Ishikawa (cell line): Measurements from ENCODE around the gene ANO6.

ENCODE experiments used
- CEBPB ChIP-seq: IDR thresholded peaks from 2 replicates; pipeline ENCODE4 v1.6.1; 2012
- CREB1 ChIP-seq: IDR thresholded peaks from 2 replicates; pipeline ENCODE4 v1.6.1; 2012; ENCODE audit warnings: low read depth
- EGR1 ChIP-seq: IDR thresholded peaks from 2 replicates; pipeline ENCODE4 v1.6.1; 2012
- EP300 ChIP-seq: IDR thresholded peaks from 2 replicates; pipeline ENCODE4 v1.6.1; 2012; ENCODE audit warnings: borderline replicate concordance
- RAD21 ChIP-seq: IDR thresholded peaks from 2 replicates; pipeline ENCODE4 v1.6.1; 2012; ENCODE audit warnings: low read depth
- TAF1 ChIP-seq: IDR thresholded peaks from 2 replicates; pipeline ENCODE4 v1.6.1; 2012; ENCODE audit warnings: low read depth, mild to moderate bottlenecking
- TCF12 ChIP-seq: IDR thresholded peaks from 2 replicates; pipeline ENCODE4 v1.6.1; 2012; ENCODE audit warnings: low read depth
- TEAD4 ChIP-seq: IDR thresholded peaks from 2 replicates; pipeline ENCODE4 v1.6.1; 2012
- YY1 ChIP-seq: IDR thresholded peaks from 2 replicates; pipeline ENCODE4 v1.6.1; 2012; ENCODE audit warnings: low read depth
- ZBTB7A ChIP-seq: IDR thresholded peaks from 2 replicates; pipeline ENCODE4 v1.6.1; 2012; ENCODE audit warnings: low read depth
- TF ChIP-seq, protein P1 (sequence below): IDR thresholded peaks from 2 replicates; pipeline ENCODE4 v1.6.1; 2012
- TF ChIP-seq, protein P2 (sequence below): IDR thresholded peaks from 2 replicates; pipeline ENCODE4 v1.6.1; 2012; ENCODE audit warnings: low read depth, mild to moderate bottlenecking
- TF ChIP-seq, protein P3 (sequence below): IDR thresholded peaks from 2 replicates; pipeline ENCODE4 v1.6.1; 2012

GRCh38 chr12:45213107-45213506 is 2.8 kb upstream of the ANO6 start:
- no peak for TF ChIP-seq CEBPB
- no peak for TF ChIP-seq EP300
- no peak for TF ChIP-seq TAF1
- TF ChIP-seq YY1, result no peak
- TF ChIP-seq TCF12, result no peak
- TF ChIP-seq, protein P1, sequence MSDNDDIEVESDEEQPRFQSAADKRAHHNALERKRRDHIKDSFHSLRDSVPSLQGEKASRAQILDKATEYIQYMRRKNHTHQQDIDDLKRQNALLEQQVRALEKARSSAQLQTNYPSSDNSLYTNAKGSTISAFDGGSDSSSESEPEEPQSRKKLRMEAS, result no peak
- TF ChIP-seq, protein P2, sequence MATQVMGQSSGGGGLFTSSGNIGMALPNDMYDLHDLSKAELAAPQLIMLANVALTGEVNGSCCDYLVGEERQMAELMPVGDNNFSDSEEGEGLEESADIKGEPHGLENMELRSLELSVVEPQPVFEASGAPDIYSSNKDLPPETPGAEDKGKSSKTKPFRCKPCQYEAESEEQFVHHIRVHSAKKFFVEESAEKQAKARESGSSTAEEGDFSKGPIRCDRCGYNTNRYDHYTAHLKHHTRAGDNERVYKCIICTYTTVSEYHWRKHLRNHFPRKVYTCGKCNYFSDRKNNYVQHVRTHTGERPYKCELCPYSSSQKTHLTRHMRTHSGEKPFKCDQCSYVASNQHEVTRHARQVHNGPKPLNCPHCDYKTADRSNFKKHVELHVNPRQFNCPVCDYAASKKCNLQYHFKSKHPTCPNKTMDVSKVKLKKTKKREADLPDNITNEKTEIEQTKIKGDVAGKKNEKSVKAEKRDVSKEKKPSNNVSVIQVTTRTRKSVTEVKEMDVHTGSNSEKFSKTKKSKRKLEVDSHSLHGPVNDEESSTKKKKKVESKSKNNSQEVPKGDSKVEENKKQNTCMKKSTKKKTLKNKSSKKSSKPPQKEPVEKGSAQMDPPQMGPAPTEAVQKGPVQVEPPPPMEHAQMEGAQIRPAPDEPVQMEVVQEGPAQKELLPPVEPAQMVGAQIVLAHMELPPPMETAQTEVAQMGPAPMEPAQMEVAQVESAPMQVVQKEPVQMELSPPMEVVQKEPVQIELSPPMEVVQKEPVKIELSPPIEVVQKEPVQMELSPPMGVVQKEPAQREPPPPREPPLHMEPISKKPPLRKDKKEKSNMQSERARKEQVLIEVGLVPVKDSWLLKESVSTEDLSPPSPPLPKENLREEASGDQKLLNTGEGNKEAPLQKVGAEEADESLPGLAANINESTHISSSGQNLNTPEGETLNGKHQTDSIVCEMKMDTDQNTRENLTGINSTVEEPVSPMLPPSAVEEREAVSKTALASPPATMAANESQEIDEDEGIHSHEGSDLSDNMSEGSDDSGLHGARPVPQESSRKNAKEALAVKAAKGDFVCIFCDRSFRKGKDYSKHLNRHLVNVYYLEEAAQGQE, result no peak
- no peak for TF ChIP-seq EGR1
- no peak for TF ChIP-seq CREB1
- no peak for TF ChIP-seq TEAD4
- TF ChIP-seq RAD21, result no peak
- TF ChIP-seq, protein P3, sequence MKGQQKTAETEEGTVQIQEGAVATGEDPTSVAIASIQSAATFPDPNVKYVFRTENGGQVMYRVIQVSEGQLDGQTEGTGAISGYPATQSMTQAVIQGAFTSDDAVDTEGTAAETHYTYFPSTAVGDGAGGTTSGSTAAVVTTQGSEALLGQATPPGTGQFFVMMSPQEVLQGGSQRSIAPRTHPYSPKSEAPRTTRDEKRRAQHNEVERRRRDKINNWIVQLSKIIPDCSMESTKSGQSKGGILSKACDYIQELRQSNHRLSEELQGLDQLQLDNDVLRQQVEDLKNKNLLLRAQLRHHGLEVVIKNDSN, result no peak
- no peak for TF ChIP-seq ZBTB7A
